Brain microvascular endothelial cell (primary cell): Measurements from ENCODE around the gene PLB1.
A peak's percentile ranks its signal among the peaks of the same experiment; 100 is the strongest.

ENCODE experiments used
- DNase-seq: peaks from one replicate; pipeline ENCODE4 v3.0.0-alpha.2; 2020
- H3K27ac ChIP-seq: fragments of 250-450 bp; sonication (Bioruptor Pico); 2 replicates; pipeline ENCODE4 v1.5.1; 2020; ENCODE audit warnings: mild to moderate bottlenecking, moderate library complexity
- H3K27me3 ChIP-seq: fragments of 250-450 bp; sonication (Bioruptor Pico); replicated peaks from 2 replicates; pipeline ENCODE4 v1.5.1; 2020; ENCODE audit warnings: mild to moderate bottlenecking
- H3K36me3 ChIP-seq: fragments of 250-450 bp; sonication (Bioruptor Pico); replicated peaks from 2 replicates; pipeline ENCODE4 v1.5.1; 2020; ENCODE audit warnings: mild to moderate bottlenecking
- H3K4me3 ChIP-seq: 2 replicates; pipeline ENCODE4 v1.5.1; 2011; ENCODE audit warnings: low read depth, mild to moderate bottlenecking, control low read depth, low read length, moderate library complexity
- CTCF ChIP-seq: IDR thresholded peaks from 2 replicates; pipeline ENCODE4 v1.5.1; 2011; ENCODE audit warnings: low read depth, mild to moderate bottlenecking, moderate library complexity, low read length, control low read depth, inconsistent platforms; ENCODE audit errors: missing control alignments
- in situ Hi-C: cut with HindIII; loops from 2 replicates; pipeline ENCODE4 v1.10.0; 2017; ENCODE audit warnings: low sequenced_read_pairs, low pct_ligation_motif_present

Gene PLB1

GRCh38 chr2:28633746-28634145, 137.9 kb downstream of the PLB1 start:
- peak; percentile 93 for DNase-seq
- Histone ChIP-seq H3K27me3 (no peaks in the 10 kb centered on the region), H3K36me3 (no peaks in the 10 kb centered on the region), H3K4me3 (no peak overlapping the region), H3K27ac (peak overlapping the region; percentile 43)
- in situ Hi-C loops, result no loop called here
- TF ChIP-seq CTCF, result no peak

GRCh38 chr2:28635191-28635611, 139.3 kb downstream of the PLB1 start:
- H3K27me3 ChIP-seq, result no peaks in the 10 kb centered on the region
- TF ChIP-seq CTCF, result no peak
- H3K4me3 ChIP-seq, result no peak overlapping the region
- H3K36me3 ChIP-seq, result no peaks in the 10 kb centered on the region
- DNase-seq, result peak; percentile 76
- peak overlapping the region; percentile 46 for H3K27ac ChIP-seq
- in situ Hi-C loops, result no loop called here

- in situ Hi-C loops, result no loop called here
- TF ChIP-seq CTCF, result no peak
- DNase-seq, result no peak
- Histone ChIP-seq H3K4me3 (no peak overlapping the region), H3K27me3 (no peaks in the 10 kb centered on the region), H3K27ac (no peak overlapping the region), H3K36me3 (no peaks in the 10 kb centered on the region)
Observed at GRCh38 chr2:28636491-28636890, 140.6 kb downstream of the PLB1 start.

GRCh38 chr2:28637066-28638047, 141.5 kb downstream of the PLB1 start:
- no peaks in the 10 kb centered on the region for H3K36me3 ChIP-seq
- no peak overlapping the region for H3K4me3 ChIP-seq
- no peaks in the 10 kb centered on the region for H3K27me3 ChIP-seq
- no peak for DNase-seq
- no peak for TF ChIP-seq CTCF
- in situ Hi-C loops, result no loop called here
- no peak overlapping the region for H3K27ac ChIP-seq

GRCh38 chr2:28638102-28638501, 142.2 kb downstream of the PLB1 start:
- Histone ChIP-seq H3K36me3 (no peaks in the 10 kb centered on the region), H3K27me3 (no peaks in the 10 kb centered on the region), H3K27ac (no peak overlapping the region), H3K4me3 (no peak overlapping the region)
- in situ Hi-C loops, result no loop called here
- no peak for TF ChIP-seq CTCF
- DNase-seq, result no peak
